HepG2 (cell line): ENCODE results near the gene CDK3. TPM values are rescaled to one million over a fixed set of nuclear protein-coding genes. Genes with fewer than 3 reads are reported as not detected.

ENCODE experiments used
- ATAC-seq: fragments of 200-7000 bp; cut with Tn5 transposase; 3 replicates; pipeline ENCODE4 v1.9.1; 2020; ENCODE audit warnings: mild to moderate bottlenecking, moderate library complexity
- BruUV-seq: library from RNA; stranded (reverse); fragments of 400-500 nt; replicated peaks from 2 replicates; lab custom pipeline; 2021; lab: Mats Ljungman, UMichigan
- CTCF ChIA-PET: fragments of 300-600 bp; formaldehyde crosslinking; extraction: SDS; loops from one replicate; lab custom pipeline; 2021; ENCODE audit warnings: low total read pairs, inconsistent platforms, low intra/inter-chr PET ratio; lab: Yijun Ruan, JAX
- POLR2A ChIA-PET: fragments of 350-600 bp; sonication (Branson Sonifier 250); formaldehyde crosslinking; loops from one replicate; lab custom pipeline; 2020; ENCODE audit warnings: antibody characterized with exemption, inconsistent platforms; lab: Yijun Ruan, JAX
- DNase-seq: peaks from one replicate; pipeline ENCODE4 v3.0.0-alpha.2; 2015; ENCODE audit warnings: low spot score
- FAIRE-seq: peaks from 3 replicates; lab custom pipeline; 2011; peaks lifted over from hg19 to GRCh38; lab: Jason Lieb, UNC
- H2AFZ ChIP-seq: one replicate; pipeline ENCODE4 v1.6.1; 2011; ENCODE audit warnings: low read length, inconsistent platforms
- H3K27ac ChIP-seq: fragments of 300-600 bp; 3 replicates; pipeline ENCODE4 v1.8.0; 2011; ENCODE audit warnings: mixed run types, mild to moderate bottlenecking, mixed read lengths, low read length, inconsistent platforms; ENCODE audit not compliant: insufficient read depth; ENCODE audit errors: extremely low read length
- H3K27me3 ChIP-seq, 2 experiments: fragments of 200-600 bp in 1 of 2; 2 replicates in 1 of 2; 3 replicates in 1 of 2; pipeline versions ENCODE4 v1.6.0 to v1.8.0; 2011; ENCODE audit warnings: low read length in 2 of 2, mild to moderate bottlenecking in 2 of 2, moderate library complexity in 2 of 2, inconsistent platforms in 1 of 2; ENCODE audit not compliant: insufficient read depth in 2 of 2, control insufficient read depth in 1 of 2
- H3K36me3 ChIP-seq, 2 experiments: fragments of 200-600 bp in 1 of 2; replicated peaks in 1 of 2; 2 replicates in 1 of 2; 3 replicates in 1 of 2; pipeline versions ENCODE4 v1.5.1 to v1.8.0; 2011; ENCODE audit warnings: low read length in 2 of 2, inconsistent platforms in 1 of 2; ENCODE audit not compliant: insufficient read depth in 2 of 2, control insufficient read depth in 1 of 2
- H3K4me1 ChIP-seq: 2 replicates; pipeline ENCODE4 v1.5.1; 2012; ENCODE audit warnings: low read length, inconsistent platforms; ENCODE audit not compliant: insufficient read depth
- H3K4me2 ChIP-seq: 2 replicates; pipeline ENCODE4 v1.6.0; 2011; ENCODE audit warnings: low read depth, low read length, inconsistent platforms
- H3K4me3 ChIP-seq, 3 experiments: fragments of 200-600 bp in 1 of 3; sonication (generic), shearing (Covaris generic) in 1 of 3; replicated peaks in 1 of 3; 2 replicates each; pipeline ENCODE4 v1.5.1; 2011 to 2016; ENCODE audit warnings: low read length in 3 of 3, inconsistent platforms in 2 of 3, low read depth in 2 of 3, mild to moderate bottlenecking in 2 of 3, control low read depth in 1 of 3, mixed read lengths in 1 of 3; ENCODE audit not compliant: insufficient read depth in 1 of 3
- H3K79me2 ChIP-seq: one replicate; pipeline ENCODE4 v1.6.1; 2011; ENCODE audit warnings: low read length, inconsistent platforms; ENCODE audit not compliant: insufficient read depth
- H3K9ac ChIP-seq: 2 replicates; pipeline ENCODE4 v1.6.0; 2011; ENCODE audit warnings: mild to moderate bottlenecking, low read depth, low read length, inconsistent platforms; ENCODE audit not compliant: insufficient read depth
- H3K9me3 ChIP-seq: 2 replicates; pipeline ENCODE4 v1.5.1; 2012; ENCODE audit warnings: mild to moderate bottlenecking, low read length
- H4K20me1 ChIP-seq: 2 replicates; pipeline ENCODE4 v1.6.0; 2011; ENCODE audit warnings: inconsistent platforms, mild to moderate bottlenecking, low read length, moderate library complexity; ENCODE audit not compliant: insufficient read depth
- DMAP1 ChIP-seq: IDR thresholded peaks from 2 replicates; pipeline ENCODE4 v1.6.1; 2016
- DMTF1 ChIP-seq: sonication (generic); formaldehyde crosslinking; IDR thresholded peaks from 2 replicates; pipeline ENCODE4 v1.4.0; 2020; ENCODE audit warnings: mild to moderate bottlenecking, missing genetic modification reagents
- EEA1 ChIP-seq: sonication (generic); formaldehyde crosslinking; IDR thresholded peaks from 2 replicates; pipeline ENCODE4 v1.5.1; 2020; ENCODE audit warnings: mild to moderate bottlenecking, missing genetic modification reagents, borderline replicate concordance
- FOSL2 ChIP-seq: sonication (generic); formaldehyde crosslinking; IDR thresholded peaks from 2 replicates; pipeline ENCODE4 v1.4.0; 2020; ENCODE audit warnings: missing genetic modification reagents
- GMEB1 ChIP-seq: sonication (generic); formaldehyde crosslinking; IDR thresholded peaks from 2 replicates; pipeline ENCODE4 v1.5.1; 2020; ENCODE audit warnings: missing genetic modification reagents, mild to moderate bottlenecking, borderline replicate concordance
- MTF1 ChIP-seq: sonication (generic); formaldehyde crosslinking; IDR thresholded peaks from 2 replicates; pipeline ENCODE4 v1.5.0; 2020; ENCODE audit warnings: missing genetic modification reagents
- PHF8 ChIP-seq: sonication (generic); formaldehyde crosslinking; IDR thresholded peaks from 2 replicates; pipeline ENCODE4 v1.5.0; 2020; ENCODE audit warnings: missing genetic modification reagents
- SAP130 ChIP-seq: IDR thresholded peaks from 2 replicates; pipeline ENCODE4 v1.6.1; 2016; ENCODE audit warnings: low read depth
- SP4 ChIP-seq: sonication (generic); formaldehyde crosslinking; IDR thresholded peaks from 2 replicates; pipeline ENCODE4 v1.8.1; 2023; ENCODE audit warnings: mild to moderate bottlenecking, missing genetic modification reagents
- TMF1 ChIP-seq: sonication (generic); formaldehyde crosslinking; IDR thresholded peaks from 2 replicates; pipeline ENCODE4 v1.8.1; 2022; ENCODE audit warnings: low read depth, missing genetic modification reagents
- ZFP62 ChIP-seq: sonication (generic); formaldehyde crosslinking; IDR thresholded peaks from 2 replicates; pipeline ENCODE4 v1.4.0; 2020; ENCODE audit warnings: missing genetic modification reagents
- ZNF256 ChIP-seq: sonication (generic); formaldehyde crosslinking; conservative IDR thresholded peaks from 2 replicates; pipeline ENCODE4 v1.4.0; 2020; ENCODE audit warnings: missing genetic modification reagents
- ZNF557 ChIP-seq: sonication (generic); formaldehyde crosslinking; IDR thresholded peaks from 2 replicates; pipeline ENCODE4 v1.4.0; 2020; ENCODE audit warnings: missing genetic modification reagents
- ZNF562 ChIP-seq: sonication (generic); formaldehyde crosslinking; IDR thresholded peaks from 2 replicates; pipeline ENCODE4 v1.8.0; 2022; ENCODE audit warnings: missing genetic modification reagents, borderline replicate concordance
- ZNF609 ChIP-seq: sonication (generic); formaldehyde crosslinking; IDR thresholded peaks from 2 replicates; pipeline ENCODE4 v1.4.0; 2020; ENCODE audit warnings: mild to moderate bottlenecking, missing genetic modification reagents, borderline replicate concordance
- ZNF775 ChIP-seq: sonication (generic); formaldehyde crosslinking; IDR thresholded peaks from 2 replicates; pipeline ENCODE4 v1.4.0; 2020; ENCODE audit warnings: missing genetic modification reagents, mild to moderate bottlenecking, moderate library complexity, borderline replicate concordance
- ZSCAN12 ChIP-seq: sonication (generic); formaldehyde crosslinking; IDR thresholded peaks from 2 replicates; pipeline ENCODE4 v1.9.0; 2021; ENCODE audit warnings: mild to moderate bottlenecking, missing genetic modification reagents
- ZSCAN25 ChIP-seq: sonication (generic); formaldehyde crosslinking; IDR thresholded peaks from 2 replicates; pipeline ENCODE4 v1.8.0; 2022; ENCODE audit warnings: mild to moderate bottlenecking, missing genetic modification reagents
- WGBS: methylation state at CpG from one replicate; pipeline ENCODE4 v1.1.6; 2017; ENCODE audit warnings: low lambda C conversion rate; 5-methylcytosine and 5-hydroxymethylcytosine counted together
- in situ Hi-C: cut with HindIII; loops from 2 replicates; pipeline ENCODE4 v1.10.0; 2017; ENCODE audit warnings: low pct_unique_long_range_greater_than_20kb; ENCODE audit not compliant: extremely low pct_ligation_motif_present
- intact Hi-C: fragments of 100-400 bp; cut with micrococcal nuclease; formaldehyde crosslinking; loops from one replicate; pipeline ENCODE4 v1.10.0; 2022; ENCODE audit not compliant: unreplicated experiment
- polyA plus RNA-seq, 8 experiments: library from polyadenylated mRNA; depleted of rRNA in 3 of 8; stranded (reverse) in 7 of 8; unstranded in 1 of 8; fragments of >200 nt; fragmentation: Illumina TruSeq in 4 of 8; extraction: Trizol in 4 of 8; gene quantifications; 2 replicates each; pipeline versions ENCODE4 v1.2.1 to v1.2.3, GENCODE V29; 2011 to 2016; ENCODE audit warnings: low read depth in 4 of 8, missing spikeins in 1 of 8, mixed read lengths in 1 of 8; ENCODE audit not compliant: insufficient read depth in 1 of 8
- total RNA-seq, 5 experiments: library from RNA; depleted of rRNA; stranded (reverse); fragments of >200 nt; fragmentation: Illumina TruSeq; extraction: Trizol; gene quantifications; 2 replicates each; pipeline ENCODE4 v1.2.3, GENCODE V29; 2016; ENCODE audit warnings: low read depth in 1 of 5
- TF ChIP-seq, protein P1 (sequence below): sonication (generic); formaldehyde crosslinking; IDR thresholded peaks from 2 replicates; pipeline ENCODE4 v1.4.0; 2020; ENCODE audit warnings: mild to moderate bottlenecking, missing genetic modification reagents

Gene CDK3
- total and polyA plus RNA-seq, 2 of the 13 experiments (the other 11 are each of a cell fraction or from before 2014, with no cell fraction given), result 5.8 to 11.4 TPM

GRCh38 chr17:76051561-76051960 lies 50.9 kb downstream of the CDK3 start:
- 98% methylated on average over 6 of the region's 6 CpGs for WGBS
- no peak overlapping the region for H3K4me3 ChIP-seq
- in situ Hi-C loops (no loop called here), intact Hi-C loops (no loop called here)
- H3K27ac ChIP-seq, result no peak overlapping the region
- no peaks in the 10 kb centered on the region for H3K9me3 ChIP-seq
- no peaks in the 10 kb centered on the region for H3K79me2 ChIP-seq
- no peak for ATAC-seq
- CTCF ChIA-PET, result no interaction called here
- POLR2A ChIA-PET, result no interaction called here
- no TSS peak for BruUV-seq
- H4K20me1 ChIP-seq, result no peaks in the 10 kb centered on the region; the same call in 1 of the 2 replicates
- H3K4me2 ChIP-seq, result no peak overlapping the region
- no peak overlapping the region for H2AFZ ChIP-seq
- H3K4me1 ChIP-seq, result no peaks in the 10 kb centered on the region
- H3K36me3 ChIP-seq, result peaks cover 43 to 84% of the 10 kb centered on the region in 2 experiments
- no peak for FAIRE-seq
- no peak overlapping the region for H3K9ac ChIP-seq
- DNase-seq, result no peak
- no peaks in the 10 kb centered on the region for H3K27me3 ChIP-seq
- TF ChIP-seq GMEB1 (CRISPR knock-in tag) (no peak), FOSL2 (CRISPR knock-in tag) (no peak), ZSCAN12 (CRISPR knock-in tag) (no peak), ZNF562 (CRISPR knock-in tag) (no peak), ZNF557 (no peak), PHF8 (CRISPR knock-in tag) (no peak), ZNF775 (CRISPR knock-in tag) (no peak), ZFP62 (CRISPR knock-in tag) (no peak), MTF1 (no peak), EEA1 (CRISPR knock-in tag) (no peak), ZSCAN25 (no peak), DMAP1 (no peak), TMF1 (no peak), ZNF609 (CRISPR knock-in tag) (no peak), ZNF256 (CRISPR knock-in tag) (no peak), SAP130 (CRISPR knock-in tag) (no peak), SP4 (CRISPR knock-in tag) (no peak), DMTF1 (CRISPR knock-in tag) (no peak)
- TF ChIP-seq, protein P1, sequence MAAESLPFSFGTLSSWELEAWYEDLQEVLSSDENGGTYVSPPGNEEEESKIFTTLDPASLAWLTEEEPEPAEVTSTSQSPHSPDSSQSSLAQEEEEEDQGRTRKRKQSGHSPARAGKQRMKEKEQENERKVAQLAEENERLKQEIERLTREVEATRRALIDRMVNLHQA (CRISPR knock-in tag), result no peak
